ENCODE results near the gene PUSL1.
A peak's percentile ranks its signal among the peaks of the same experiment; 100 is the strongest.

DNA sequence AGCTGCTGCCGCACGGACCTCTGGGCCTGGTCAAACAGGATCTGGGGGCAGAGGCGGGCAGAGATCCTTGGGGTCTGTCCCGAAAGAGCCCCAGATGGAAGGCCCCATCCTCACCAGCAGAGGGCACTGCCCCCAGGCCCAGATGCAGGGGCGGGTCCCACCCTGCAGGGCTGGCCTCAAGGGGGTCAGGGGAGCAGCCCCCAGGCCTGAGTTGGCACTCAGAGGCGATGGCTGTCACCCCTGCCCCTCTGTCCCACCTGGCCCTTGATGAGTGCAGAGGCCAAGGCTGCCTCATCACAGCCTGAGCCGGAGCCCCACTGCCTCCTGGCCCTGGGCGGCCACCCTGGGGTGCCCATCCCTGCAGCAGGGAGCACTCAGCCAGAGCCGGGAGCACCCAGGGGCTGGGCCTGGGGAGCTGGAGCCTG, 6.4 kb upstream of the PUSL1 start:
- TF ChIP-seq, protein P1, sequence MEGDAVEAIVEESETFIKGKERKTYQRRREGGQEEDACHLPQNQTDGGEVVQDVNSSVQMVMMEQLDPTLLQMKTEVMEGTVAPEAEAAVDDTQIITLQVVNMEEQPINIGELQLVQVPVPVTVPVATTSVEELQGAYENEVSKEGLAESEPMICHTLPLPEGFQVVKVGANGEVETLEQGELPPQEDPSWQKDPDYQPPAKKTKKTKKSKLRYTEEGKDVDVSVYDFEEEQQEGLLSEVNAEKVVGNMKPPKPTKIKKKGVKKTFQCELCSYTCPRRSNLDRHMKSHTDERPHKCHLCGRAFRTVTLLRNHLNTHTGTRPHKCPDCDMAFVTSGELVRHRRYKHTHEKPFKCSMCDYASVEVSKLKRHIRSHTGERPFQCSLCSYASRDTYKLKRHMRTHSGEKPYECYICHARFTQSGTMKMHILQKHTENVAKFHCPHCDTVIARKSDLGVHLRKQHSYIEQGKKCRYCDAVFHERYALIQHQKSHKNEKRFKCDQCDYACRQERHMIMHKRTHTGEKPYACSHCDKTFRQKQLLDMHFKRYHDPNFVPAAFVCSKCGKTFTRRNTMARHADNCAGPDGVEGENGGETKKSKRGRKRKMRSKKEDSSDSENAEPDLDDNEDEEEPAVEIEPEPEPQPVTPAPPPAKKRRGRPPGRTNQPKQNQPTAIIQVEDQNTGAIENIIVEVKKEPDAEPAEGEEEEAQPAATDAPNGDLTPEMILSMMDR (IDR thresholded peaks at IDR 0.05): peak in 4 of 6 experiments; percentile 7 to 37 (median 21)
- no peak for TF ChIP-seq POLR2A (IDR thresholded peaks at IDR 0.05)
